Measurements from ENCODE around the gene NOS1AP. TPM values are rescaled to one million over a fixed set of nuclear protein-coding genes. Genes with fewer than 3 reads are reported as not detected.

NOS1AP gene
- total RNA-seq, 2 experiments from 2014 or later = 0.18 TPM

DNA sequence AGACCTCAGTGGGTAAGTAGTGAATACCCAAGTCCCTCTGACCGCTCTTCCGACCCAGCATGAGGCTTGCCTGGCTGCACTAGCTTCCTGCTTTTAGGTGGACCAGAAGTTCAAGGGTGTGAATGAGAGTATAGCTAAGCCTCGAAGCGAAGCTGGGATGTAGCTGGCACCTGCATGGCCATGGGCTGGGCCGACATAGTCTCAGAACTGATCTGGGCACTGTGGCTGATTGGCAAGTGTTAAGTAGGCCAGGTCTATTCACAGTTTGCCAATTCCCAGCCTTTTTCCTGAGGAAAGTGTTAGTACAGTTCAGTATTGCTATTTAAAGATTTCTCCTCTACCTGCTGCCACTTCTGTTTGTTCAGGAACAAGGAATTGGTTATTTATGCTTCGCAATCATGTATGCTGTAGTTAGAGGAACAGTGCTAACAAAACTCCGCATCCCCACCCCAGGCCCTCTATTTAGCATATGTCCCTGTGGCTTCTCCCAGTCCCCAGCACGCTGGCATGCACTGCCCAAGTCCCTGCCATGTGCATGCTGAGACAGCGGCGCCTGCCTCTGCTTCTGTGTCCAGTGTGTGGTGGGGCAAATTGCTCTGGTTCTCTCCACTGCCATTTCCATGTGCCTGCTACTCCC, 290.9 kb downstream of the NOS1AP start:
- H3K27ac Mint-ChIP-seq = no peak overlapping the region
- H3K4me1 Mint-ChIP-seq (ENCODE audit: low read depth) = no peaks in the 10 kb centered on the region
- no peak for ATAC-seq
- no peak overlapping the region for H3K4me3 Mint-ChIP-seq
- intact Hi-C loops (cut with micrococcal nuclease) = no loop called here
- H3K36me3 Mint-ChIP-seq (ENCODE audit: low read depth) = no peaks in the 10 kb centered on the region
- no peak for TF ChIP-seq CTCF (IDR thresholded peaks at IDR 0.05)
- POLR2A ChIA-PET = no interaction called here
- peaks cover 3% of the 10 kb centered on the region for H3K27me3 Mint-ChIP-seq
- no peak for DNase-seq
- CTCF ChIA-PET = no interaction called here
- H3K9me3 Mint-ChIP-seq = no peaks in the 10 kb centered on the region

GRCh38 chr1:162360874-162361260, 291.4 kb downstream of the NOS1AP start:
- Mint-ChIP-seq H3K4me1 (ENCODE audit: low read depth) (no peaks in the 10 kb centered on the region), H3K27me3 (peaks cover 3% of the 10 kb centered on the region), H3K27ac (no peak overlapping the region), H3K36me3 (ENCODE audit: low read depth) (no peaks in the 10 kb centered on the region), H3K4me3 (no peak overlapping the region), H3K9me3 (no peaks in the 10 kb centered on the region)
- intact Hi-C loops (cut with micrococcal nuclease) = no loop called here
- no peak for ATAC-seq
- POLR2A ChIA-PET = no interaction called here
- no peak for DNase-seq
- CTCF ChIA-PET = no interaction called here
- TF ChIP-seq CTCF (IDR thresholded peaks at IDR 0.05) = no peak

DNA sequence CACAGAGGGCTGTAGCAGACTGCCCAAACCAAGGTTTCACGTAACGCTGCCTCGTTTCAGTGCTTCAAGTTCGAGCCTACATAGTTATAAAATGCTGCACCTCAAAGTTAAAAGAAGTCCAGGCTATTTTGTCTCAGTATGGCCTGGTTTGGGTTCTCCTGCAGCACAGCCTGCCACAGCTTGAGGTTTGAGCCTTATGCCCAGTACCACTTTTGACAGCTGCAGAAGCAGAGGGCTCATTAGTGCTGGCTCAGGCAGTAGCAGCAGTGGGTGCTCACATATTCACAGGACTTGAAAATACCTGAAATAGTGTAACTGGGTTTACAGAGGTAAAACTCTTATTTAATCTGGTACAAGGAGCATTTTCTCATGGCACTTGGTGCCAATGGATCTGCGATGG, 291.9 kb downstream of the NOS1AP start:
- DNase-seq (no peak), ATAC-seq (no peak)
- intact Hi-C loops (cut with micrococcal nuclease) = no loop called here
- POLR2A ChIA-PET = no interaction called here
- H3K4me1 Mint-ChIP-seq (ENCODE audit: low read depth) = no peaks in the 10 kb centered on the region
- H3K27me3 Mint-ChIP-seq = peaks cover 3% of the 10 kb centered on the region
- TF ChIP-seq CTCF (IDR thresholded peaks at IDR 0.05) = no peak
- no peaks in the 10 kb centered on the region for H3K9me3 Mint-ChIP-seq
- H3K4me3 Mint-ChIP-seq = no peak overlapping the region
- CTCF ChIA-PET = no interaction called here
- no peaks in the 10 kb centered on the region for H3K36me3 Mint-ChIP-seq (ENCODE audit: low read depth)
- H3K27ac Mint-ChIP-seq = no peak overlapping the region

GRCh38 chr1:162363823-162364222, 294.3 kb downstream of the NOS1AP start:
- intact Hi-C loops (cut with micrococcal nuclease) = no loop called here
- Mint-ChIP-seq H3K4me1 (ENCODE audit: low read depth) (no peaks in the 10 kb centered on the region), H3K27ac (no peak overlapping the region), H3K9me3 (no peaks in the 10 kb centered on the region), H3K36me3 (ENCODE audit: low read depth) (no peaks in the 10 kb centered on the region), H3K4me3 (no peak overlapping the region), H3K27me3 (no peaks in the 10 kb centered on the region)
- ATAC-seq (no peak), DNase-seq (no peak)
- ChIA-PET CTCF (no interaction called here), POLR2A (no interaction called here)
- no peak for TF ChIP-seq CTCF (IDR thresholded peaks at IDR 0.05)

GRCh38 chr1:162364498-162364897, 295.0 kb downstream of the NOS1AP start:
- CTCF ChIA-PET = no interaction called here
- Mint-ChIP-seq H3K9me3 (no peaks in the 10 kb centered on the region), H3K27ac (no peak overlapping the region), H3K4me1 (ENCODE audit: low read depth) (no peaks in the 10 kb centered on the region), H3K36me3 (ENCODE audit: low read depth) (no peaks in the 10 kb centered on the region), H3K4me3 (no peak overlapping the region), H3K27me3 (no peaks in the 10 kb centered on the region)
- DNase-seq (no peak), ATAC-seq (no peak)
- TF ChIP-seq CTCF (IDR thresholded peaks at IDR 0.05) = no peak
- POLR2A ChIA-PET = no interaction called here
- intact Hi-C loops (cut with micrococcal nuclease) = no loop called here

Measured in activated CD8-positive, alpha-beta T cell treated with anti-CD3 and anti-CD28 coated beads for 36 hours (primary cell).